PFSK-1 (cell line): Measurements from ENCODE around the gene WWC2.

Experiments
- POLR2AphosphoS5 ChIP-seq: IDR thresholded peaks from 2 replicates; pipeline ENCODE4 v1.6.1; 2012; ENCODE audit warnings: low read depth, mild to moderate bottlenecking, control low read depth, low read length, moderate library complexity
- TAF1 ChIP-seq: IDR thresholded peaks from 2 replicates; pipeline ENCODE4 v1.6.1; 2012; ENCODE audit warnings: low read length, control low read depth, borderline replicate concordance; ENCODE audit not compliant: insufficient read depth

DNA sequence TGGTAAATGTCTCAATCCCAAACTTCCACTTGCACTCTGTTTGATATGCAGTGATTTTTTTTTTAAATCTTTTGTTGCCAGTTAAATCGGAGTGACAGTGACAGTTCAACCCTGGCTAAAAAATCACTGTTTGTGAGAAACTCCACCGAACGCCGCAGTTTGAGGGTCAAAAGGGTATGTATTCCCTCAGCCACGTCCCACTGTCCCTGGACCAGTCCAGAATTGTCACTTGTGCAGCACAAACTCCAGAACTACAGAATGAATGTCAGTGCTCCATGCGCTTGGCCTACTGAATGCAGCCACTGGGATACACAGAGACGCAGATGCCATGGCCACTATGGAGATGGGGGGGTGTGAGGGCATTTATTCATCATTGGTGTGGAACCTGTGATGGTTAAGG, 186.8 kb downstream of the WWC2 start:
- TF ChIP-seq POLR2AphosphoS5 (no peak), TAF1 (no peak)
